Fibroblast of pulmonary artery (primary cell): ENCODE measurements around the gene FAM118B.

Source experiments
- DNase-seq: peaks from one replicate; pipeline ENCODE4 v3.0.0-alpha.2; 2010; ENCODE audit warnings: low read depth
- H3K4me3 ChIP-seq: replicated peaks from 2 replicates; pipeline ENCODE4 v1.5.1; 2011; ENCODE audit warnings: low read depth, mild to moderate bottlenecking, control low read depth, low read length, moderate library complexity
- CTCF ChIP-seq: IDR thresholded peaks from 2 replicates; pipeline ENCODE4 v1.5.1; 2011; ENCODE audit warnings: mild to moderate bottlenecking, control low read depth, low read length, inconsistent platforms; ENCODE audit errors: missing control alignments

FAM118B gene

GRCh38 chr11:126175393-126175792 is 36.2 kb upstream of the FAM118B start:
- no peak overlapping the region for H3K4me3 ChIP-seq
- peak; percentile 30 for DNase-seq
- TF ChIP-seq CTCF: no peak

GRCh38 chr11:126176853-126177470 is 34.6 kb upstream of the FAM118B start:
- H3K4me3 ChIP-seq: no peak overlapping the region
- TF ChIP-seq CTCF: no peak
- no peak for DNase-seq

GRCh38 chr11:126181939-126182730 is 29.4 kb upstream of the FAM118B start:
- no peak overlapping the region for H3K4me3 ChIP-seq
- no peak for DNase-seq
- no peak for TF ChIP-seq CTCF

GRCh38 chr11:126182787-126183445 is 28.7 kb upstream of the FAM118B start:
- no peak overlapping the region for H3K4me3 ChIP-seq
- no peak for DNase-seq
- TF ChIP-seq CTCF: no peak

GRCh38 chr11:126185259-126186024 is 26.1 kb upstream of the FAM118B start:
- DNase-seq: no peak
- no peak for TF ChIP-seq CTCF
- H3K4me3 ChIP-seq: no peak overlapping the region

GRCh38 chr11:126186025-126186698 is 25.4 kb upstream of the FAM118B start:
- no peak overlapping the region for H3K4me3 ChIP-seq
- DNase-seq: no peak
- TF ChIP-seq CTCF: no peak
